HCT116 (cell line): Measurements from ENCODE around the gene IQCH. TPM values are rescaled to one million over a fixed set of nuclear protein-coding genes. Genes with fewer than 3 reads are reported as not detected.
"Not testable (repeated sequence)": the region's sequence is repeated elsewhere in the genome, so short reads cannot be mapped to it uniquely, and the experiment has no call there.

Experiments used
- ATAC-seq: fragments of 200-7000 bp; cut with Tn5 transposase; 2 replicates; pipeline ENCODE4 v1.9.1; 2020; ENCODE audit warnings: mild to moderate bottlenecking, moderate library complexity
- BruUV-seq: library from RNA; stranded (reverse); fragments of 400-500 nt; replicated peaks from 2 replicates; lab custom pipeline; 2021; lab: Mats Ljungman, UMichigan
- CTCF ChIA-PET: fragments of 300-600 bp; sonication (Branson Sonifier 250); formaldehyde crosslinking; loops from one replicate; lab custom pipeline; 2021; ENCODE audit warnings: antibody characterized with exemption; lab: Charles Lee
- POLR2A ChIA-PET: fragments of 300-600, 350-600 bp; sonication (Branson Sonifier 250); formaldehyde crosslinking; loops from one replicate; lab custom pipeline; 2021; ENCODE audit warnings: antibody characterized with exemption; lab: Charles Lee
- RAD21 ChIA-PET, 2 experiments: fragments of 300-600 bp; sonication (Branson Sonifier 250); formaldehyde crosslinking; loops; one replicate each; lab custom pipeline; 2023; ENCODE audit warnings: low total read pairs in 2 of 2; ENCODE audit not compliant: uncharacterized antibody in 2 of 2, unreplicated experiment in 2 of 2, low non-redundant PET in 1 of 2; lab: Charles Lee
- DNase-seq: peaks from one replicate; pipeline ENCODE4 v3.0.0-alpha.2; 2010; ENCODE audit warnings: low read depth, low spot score
- H2AFZ ChIP-seq: fragments of 200-600 bp; shearing (Covaris generic), sonication (generic); 2 replicates; pipeline ENCODE4 v1.6.1; 2017; ENCODE audit warnings: low read depth, mixed run types, mixed read lengths, antibody characterized with exemption, low read length; ENCODE audit not compliant: poor library complexity, severe bottlenecking
- H3K27ac ChIP-seq: 2 replicates; pipeline ENCODE4 v1.5.1; 2012; ENCODE audit warnings: low read depth, low read length
- H3K27me3 ChIP-seq: fragments of 200-600 bp; sonication (generic); 2 replicates; pipeline ENCODE4 v1.6.1; 2016; ENCODE audit warnings: mixed run types, low read length, mixed read lengths; ENCODE audit not compliant: insufficient read depth
- H3K36me3 ChIP-seq, 2 experiments: fragments of 200-500 bp in 1 of 2; fragments of 200-600 bp in 1 of 2; sonication (Bioruptor generic) in 1 of 2; sonication (generic) in 1 of 2; 2 replicates each; pipeline versions ENCODE4 v1.5.1 to v1.6.1; 2014 to 2016; ENCODE audit warnings: low read length in 2 of 2, inconsistent platforms in 1 of 2, mixed read lengths in 1 of 2, mixed run types in 1 of 2; ENCODE audit not compliant: insufficient read depth in 2 of 2, control insufficient read depth in 1 of 2
- H3K4me1 ChIP-seq, 2 experiments: fragments of 200-600 bp in 1 of 2; sonication (generic) in 1 of 2; 2 replicates each; pipeline versions ENCODE4 v1.5.1 to v1.6.1; 2012 to 2017; ENCODE audit warnings: low read length in 2 of 2, inconsistent platforms in 1 of 2, mild to moderate bottlenecking in 1 of 2, mixed read lengths in 1 of 2, mixed run types in 1 of 2, moderate library complexity in 1 of 2; ENCODE audit not compliant: insufficient read depth in 2 of 2, control insufficient read depth in 1 of 2
- H3K4me2 ChIP-seq: fragments of 200-600 bp; sonication (generic); 2 replicates; pipeline ENCODE4 v1.6.1; 2017; ENCODE audit warnings: mixed run types, low read length, mixed read lengths
- H3K4me3 ChIP-seq, 2 experiments: fragments of 200-600 bp in 1 of 2; sonication (generic) in 1 of 2; replicated peaks in 1 of 2; 2 replicates each; pipeline ENCODE4 v1.5.1; 2011 to 2016; ENCODE audit warnings: low read length in 2 of 2, control low read depth in 1 of 2, low read depth in 1 of 2, mild to moderate bottlenecking in 1 of 2, mixed read lengths in 1 of 2, mixed run types in 1 of 2
- H3K79me2 ChIP-seq: fragments of 200-600 bp; sonication (generic); 2 replicates; pipeline ENCODE4 v1.6.1; 2017; ENCODE audit warnings: mild to moderate bottlenecking, mixed run types, low read length, moderate library complexity, mixed read lengths; ENCODE audit not compliant: insufficient read depth
- H3K9ac ChIP-seq: fragments of 200-600 bp; sonication (generic); 2 replicates; pipeline ENCODE4 v1.6.1; 2016; ENCODE audit warnings: low read length, mixed read lengths
- H3K9me2 ChIP-seq: fragments of 200-600 bp; sonication (generic), shearing (Covaris generic); 2 replicates; pipeline ENCODE4 v1.6.1; 2017; ENCODE audit warnings: mixed run types, mild to moderate bottlenecking, moderate library complexity; ENCODE audit not compliant: insufficient read depth
- H3K9me3 ChIP-seq, 2 experiments: fragments of 200-500 bp in 1 of 2; fragments of 200-600 bp in 1 of 2; sonication (Bioruptor generic) in 1 of 2; sonication (generic) in 1 of 2; 2 replicates each; pipeline ENCODE4 v1.6.1; 2014 to 2017; ENCODE audit warnings: low read length in 2 of 2, mixed read lengths in 2 of 2, inconsistent platforms in 1 of 2, low read depth in 1 of 2, mild to moderate bottlenecking in 1 of 2, mixed run types in 1 of 2, moderate library complexity in 1 of 2; ENCODE audit not compliant: control insufficient read depth in 1 of 2, insufficient read depth in 1 of 2
- H4K20me1 ChIP-seq: fragments of 200-600 bp; sonication (generic), shearing (Covaris generic); 2 replicates; pipeline ENCODE4 v1.6.1; 2017; ENCODE audit warnings: mixed run types, mild to moderate bottlenecking, moderate library complexity; ENCODE audit not compliant: insufficient read depth
- EGR1 ChIP-seq: IDR thresholded peaks from 2 replicates; pipeline ENCODE4 v1.6.1; 2012; ENCODE audit warnings: low read depth
- FOSL1 ChIP-seq: IDR thresholded peaks from 2 replicates; pipeline ENCODE4 v1.6.1; 2012; ENCODE audit warnings: low read depth
- MAX ChIP-seq: IDR thresholded peaks from 2 replicates; pipeline ENCODE4 v1.6.1; 2012
- POLR2AphosphoS5 ChIP-seq: IDR thresholded peaks from 2 replicates; pipeline ENCODE4 v1.6.1; 2011; ENCODE audit warnings: mild to moderate bottlenecking, low read depth, low read length, moderate library complexity
- REST ChIP-seq: IDR thresholded peaks from 2 replicates; pipeline ENCODE4 v1.6.1; 2012; ENCODE audit warnings: low read depth
- SIN3A ChIP-seq: IDR thresholded peaks from 2 replicates; pipeline ENCODE4 v1.6.1; 2012; ENCODE audit warnings: low read depth
- TCF7L2 ChIP-seq: IDR thresholded peaks from 2 replicates; pipeline ENCODE4 v1.7.0; 2011; ENCODE audit warnings: borderline replicate concordance, inconsistent platforms; ENCODE audit not compliant: insufficient read depth, insufficient read length; ENCODE audit errors: extremely low read depth
- intact Hi-C: fragments of 100-400 bp; cut with micrococcal nuclease; formaldehyde crosslinking; loops from 2 replicates; pipeline ENCODE4 v1.10.0; 2022
- total RNA-seq: library from RNA; stranded (reverse); gene quantifications from one replicate; pipeline ENCODE4 v1.2.1, GENCODE V29; 2021; ENCODE audit not compliant: unreplicated experiment

Gene IQCH
- total RNA-seq, 1 experiment from 2014 or later, result 4.6 TPM

- TF ChIP-seq REST, result no peak
- no peak for TF ChIP-seq FOSL1
- TF ChIP-seq MAX, result no peak
- no peak for TF ChIP-seq POLR2AphosphoS5
- no peak for TF ChIP-seq EGR1
- no peak for TF ChIP-seq SIN3A
- TF ChIP-seq TCF7L2, result no peak
Measured at GRCh38 chr15:67256051-67256450, 1.5 kb downstream of the IQCH start (continued).

- CTCF ChIA-PET, H3K9ac ChIP-seq, H3K36me3 ChIP-seq, H3K9me3 ChIP-seq, H3K27me3 ChIP-seq, BruUV-seq, H3K79me2 ChIP-seq, H2AFZ ChIP-seq, RAD21 ChIA-PET, H4K20me1 ChIP-seq, ATAC-seq, H3K9me2 ChIP-seq, H3K27ac ChIP-seq, H3K4me3 ChIP-seq, DNase-seq, H3K4me2 ChIP-seq: not testable (repeated sequence)
- peaks cover 0 to 10% of the 10 kb centered on the region in 2 experiments; a peak in 1 of 4 replicates for H3K4me1 ChIP-seq
- intact Hi-C loops, result loop anchor here (10.0 kb wide), 1 partner anchor 1464 kb away; the partner anchor contains the start of gene DENND4A
- POLR2A ChIA-PET, result interaction anchor here (0.7 kb wide), 1 partner anchor 563 kb away, joined by 3 read pairs; no protein-coding TSS in a partner anchor
Measured at GRCh38 chr15:67258412-67258811, 3.8 kb downstream of the IQCH start.
